NT2/D1 (cell line): Measurements from ENCODE around the gene SEL1L3.

Source experiments
- DNase-seq: peaks from one replicate; pipeline ENCODE4 v3.0.0-alpha.2; 2011; ENCODE audit warnings: low read depth, low spot score
- H3K27me3 ChIP-seq: 2 replicates; pipeline ENCODE4 v1.6.0; 2011; ENCODE audit warnings: mild to moderate bottlenecking; ENCODE audit not compliant: insufficient read length, insufficient read depth
- H3K36me3 ChIP-seq: 2 replicates; pipeline ENCODE4 v1.6.1; 2011; ENCODE audit warnings: mild to moderate bottlenecking, low read length, mixed read lengths; ENCODE audit not compliant: insufficient read depth, insufficient read length
- H3K4me1 ChIP-seq: 2 replicates; pipeline ENCODE4 v1.5.1; 2011; ENCODE audit not compliant: insufficient read depth, insufficient read length
- H3K4me3 ChIP-seq: 2 replicates; pipeline ENCODE4 v1.5.1; 2011; ENCODE audit warnings: low read depth; ENCODE audit not compliant: insufficient read length
- H3K9ac ChIP-seq: 2 replicates; pipeline ENCODE4 v1.6.0; 2011; ENCODE audit warnings: low read depth; ENCODE audit not compliant: insufficient read length
- H3K9me3 ChIP-seq: 2 replicates; pipeline ENCODE4 v1.5.1; 2011; ENCODE audit warnings: mild to moderate bottlenecking, low read length; ENCODE audit not compliant: insufficient read depth
- SUZ12 ChIP-seq: IDR thresholded peaks from 2 replicates; pipeline ENCODE4 v1.6.1; 2011; ENCODE audit not compliant: insufficient read length, insufficient read depth; ENCODE audit errors: extremely low read depth
- YY1 ChIP-seq: IDR thresholded peaks from 2 replicates; pipeline ENCODE4 v1.6.1; 2011; ENCODE audit not compliant: insufficient read length, insufficient read depth
- ZNF274 ChIP-seq: IDR thresholded peaks from 2 replicates; pipeline ENCODE4 v1.6.1; 2011; ENCODE audit warnings: mild to moderate bottlenecking, low read depth, low read length

SEL1L3 gene

DNA sequence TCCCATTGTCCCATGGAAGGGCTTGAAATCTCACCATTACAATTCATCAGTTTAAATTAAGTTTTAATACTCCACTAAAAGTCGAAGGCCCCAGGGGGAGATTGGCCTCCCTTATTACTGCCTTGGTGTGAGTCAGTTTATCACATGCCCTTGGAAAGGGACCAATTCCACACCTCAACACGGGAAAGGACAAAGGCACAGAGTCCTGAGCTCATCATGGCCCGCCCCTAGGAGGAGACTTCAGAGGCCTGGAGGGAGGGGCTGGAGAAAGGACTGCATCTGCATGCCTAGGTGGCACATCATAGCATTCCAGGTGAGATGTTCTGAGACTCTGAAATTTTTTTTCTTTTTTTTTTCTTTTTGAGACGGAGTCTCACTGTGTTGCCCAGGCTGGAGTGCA lies 2.8 kb upstream of the SEL1L3 start:
- Histone ChIP-seq H3K9ac (no peak overlapping the region), H3K4me1 (no peaks in the 10 kb centered on the region), H3K4me3 (no peak overlapping the region), H3K27me3 (peaks cover 41% of the 10 kb centered on the region), H3K36me3 (no peaks in the 10 kb centered on the region), H3K9me3 (no peaks in the 10 kb centered on the region)
- DNase-seq = no peak
- TF ChIP-seq ZNF274 = no peak
- no peak for TF ChIP-seq YY1
- TF ChIP-seq SUZ12 = no peak

DNA sequence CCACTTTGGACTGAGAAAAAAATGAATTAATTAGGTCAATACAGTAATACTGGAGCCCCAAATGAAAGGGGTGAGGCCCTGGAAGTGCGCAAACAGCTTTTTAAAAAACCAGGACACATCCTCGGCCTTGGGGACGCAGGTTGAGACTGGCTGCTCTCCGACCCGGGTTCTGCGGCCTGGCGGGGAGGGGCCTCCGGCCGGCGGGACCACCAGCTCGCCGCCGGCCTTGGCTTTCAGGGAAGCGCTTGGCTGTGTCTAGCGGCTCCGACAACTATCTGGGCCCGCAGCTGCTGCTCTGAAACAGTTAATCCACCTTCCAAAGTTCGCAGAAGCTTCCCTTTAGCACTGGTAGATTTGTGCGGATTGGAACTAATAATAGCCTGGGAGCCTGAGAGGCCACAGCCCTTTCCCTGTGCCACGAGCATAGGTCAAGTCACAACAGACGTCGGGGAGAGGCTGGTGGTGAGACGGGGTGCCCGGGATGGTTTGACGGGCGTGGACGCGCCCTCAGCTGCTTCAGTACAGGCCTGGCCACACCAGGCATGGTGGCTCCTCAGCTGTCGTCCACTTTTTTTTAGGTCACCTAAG lies 1.1 kb upstream of the SEL1L3 start:
- no peaks in the 10 kb centered on the region for H3K4me1 ChIP-seq
- H3K9me3 ChIP-seq = no peaks in the 10 kb centered on the region
- no peak for DNase-seq
- H3K4me3 ChIP-seq = peak overlapping the region; percentile 45
- no peak for TF ChIP-seq ZNF274
- TF ChIP-seq SUZ12 = no peak
- no peak for TF ChIP-seq YY1
- peaks cover 47% of the 10 kb centered on the region for H3K27me3 ChIP-seq
- no peak overlapping the region for H3K9ac ChIP-seq
- no peaks in the 10 kb centered on the region for H3K36me3 ChIP-seq

DNA sequence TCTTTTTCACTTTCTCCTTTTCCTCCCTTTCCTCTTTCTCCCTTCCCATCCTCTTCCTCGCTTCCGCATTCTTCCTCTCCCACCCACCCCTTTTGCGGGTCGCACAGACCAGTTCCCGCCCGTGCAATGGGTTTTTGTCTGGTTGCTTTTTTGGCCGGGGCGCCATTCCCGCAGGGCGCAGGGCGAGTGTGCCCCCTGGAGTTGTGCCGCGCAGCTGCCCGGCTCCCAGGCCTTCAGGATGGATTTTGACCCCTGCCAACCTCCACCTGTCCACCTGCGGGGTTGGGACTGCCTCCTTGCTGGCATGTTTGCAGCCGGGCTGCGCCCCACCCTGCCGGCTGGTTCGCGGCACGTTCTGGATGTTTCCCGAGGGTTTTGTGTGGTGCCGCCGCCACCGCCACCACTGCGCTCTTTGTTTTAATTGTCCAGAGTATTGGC lies 578 bp upstream of the SEL1L3 start:
- Histone ChIP-seq H3K36me3 (no peaks in the 10 kb centered on the region), H3K4me1 (no peaks in the 10 kb centered on the region), H3K4me3 (peak overlapping the region; percentile 45), H3K9ac (peak overlapping the region; percentile 69), H3K9me3 (no peaks in the 10 kb centered on the region), H3K27me3 (peaks cover 47% of the 10 kb centered on the region)
- TF ChIP-seq SUZ12 (no peak), ZNF274 (no peak), YY1 (no peak)
- DNase-seq = no peak

DNA sequence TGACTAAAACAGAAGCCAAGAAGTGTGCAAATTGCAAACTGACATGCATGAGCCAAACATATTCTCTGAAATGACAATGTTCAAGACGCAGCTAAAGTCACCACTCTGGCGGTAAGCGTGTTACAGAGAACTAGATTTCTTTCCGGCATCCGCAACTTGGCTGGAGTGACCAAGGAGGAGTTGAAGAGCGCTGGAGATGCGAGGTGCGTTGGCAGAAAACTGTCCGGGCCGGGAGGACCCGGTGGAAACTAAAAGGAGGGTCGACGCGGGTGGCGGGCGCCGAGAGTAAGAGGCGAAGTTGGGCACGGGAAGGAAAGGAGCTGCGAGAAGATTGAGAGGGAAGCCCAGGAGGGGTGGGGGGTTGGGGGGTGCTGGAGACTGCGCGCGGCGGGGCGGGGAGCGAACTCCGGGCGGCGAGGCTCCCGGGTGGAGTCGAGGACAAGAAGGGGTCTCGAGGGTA lies 807 bp downstream of the SEL1L3 start:
- H3K4me3 ChIP-seq = peak overlapping the region; percentile 63
- H3K36me3 ChIP-seq = no peaks in the 10 kb centered on the region
- no peaks in the 10 kb centered on the region for H3K9me3 ChIP-seq
- no peaks in the 10 kb centered on the region for H3K4me1 ChIP-seq
- no peak for DNase-seq
- peak overlapping the region; percentile 73 for H3K9ac ChIP-seq
- peaks cover 44% of the 10 kb centered on the region for H3K27me3 ChIP-seq
- TF ChIP-seq YY1 = no peak
- no peak for TF ChIP-seq SUZ12
- no peak for TF ChIP-seq ZNF274

DNA sequence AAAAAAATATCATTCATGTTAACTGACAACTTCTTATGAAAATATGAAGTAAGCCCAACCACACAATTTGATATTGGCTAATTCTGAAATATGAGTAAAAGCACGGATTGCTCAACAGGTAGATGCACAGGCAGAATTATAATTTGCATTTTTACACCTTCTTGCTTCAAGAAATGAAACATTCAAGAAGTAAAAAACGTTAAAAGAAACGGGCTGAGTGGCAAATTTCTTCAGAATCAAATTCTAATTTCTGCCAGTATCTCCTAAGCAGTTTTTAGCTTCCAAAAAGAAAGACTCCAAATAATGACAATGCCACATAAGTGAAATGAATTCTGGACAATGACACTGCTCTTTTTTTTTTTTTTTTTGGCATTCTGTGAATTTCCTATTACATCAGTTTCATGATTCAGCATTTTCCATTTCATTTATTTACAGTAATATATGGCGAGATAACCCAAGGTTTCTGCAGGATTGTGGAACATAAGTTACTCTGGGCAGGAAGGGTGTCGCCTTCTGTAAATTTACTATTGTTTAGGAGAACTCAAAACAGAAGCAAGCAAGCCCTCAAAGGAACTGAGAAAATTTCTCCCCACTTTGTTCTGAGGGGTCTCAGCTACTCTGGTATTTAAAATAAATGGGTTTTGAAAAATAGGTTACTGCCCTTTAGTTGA lies 1.4 kb downstream of the SEL1L3 start:
- TF ChIP-seq SUZ12 (no peak), YY1 (no peak), ZNF274 (no peak)
- Histone ChIP-seq H3K4me3 (peak overlapping the region; percentile 63), H3K9ac (peak overlapping the region; percentile 73), H3K9me3 (no peaks in the 10 kb centered on the region), H3K36me3 (no peaks in the 10 kb centered on the region), H3K27me3 (peaks cover 44% of the 10 kb centered on the region), H3K4me1 (no peaks in the 10 kb centered on the region)
- DNase-seq = no peak

DNA sequence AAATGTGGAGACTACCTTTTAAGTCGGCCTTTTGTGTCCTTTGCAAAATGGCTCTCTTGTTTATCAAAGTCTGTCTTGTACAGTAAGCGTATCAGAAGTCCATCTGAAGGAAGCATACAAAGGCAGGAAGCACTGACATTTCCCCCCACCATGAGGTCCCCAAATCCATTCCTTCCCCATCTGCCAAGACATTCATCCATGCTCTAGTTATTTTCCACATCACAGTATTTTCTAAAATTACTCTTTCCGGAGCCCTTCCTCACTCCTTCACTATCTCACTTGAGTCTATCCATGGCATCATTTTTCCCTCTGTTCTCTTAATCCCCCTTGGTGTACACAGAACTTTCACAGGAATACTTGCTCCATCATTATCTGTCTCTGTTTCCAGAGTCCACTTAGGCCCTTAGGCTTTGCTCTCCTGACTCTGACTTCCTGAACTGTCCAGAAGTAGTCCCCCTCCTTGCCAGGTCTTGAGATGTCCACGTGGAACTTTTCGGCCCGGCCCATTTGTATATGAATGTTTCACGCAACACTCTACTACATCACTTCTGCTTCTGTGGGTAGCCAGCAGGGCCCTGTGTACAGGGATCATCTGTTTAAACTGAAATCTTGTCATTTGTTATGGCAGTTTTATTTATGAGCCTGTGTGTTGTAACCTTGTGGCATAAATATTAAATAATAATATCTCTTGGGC lies 2.1 kb downstream of the SEL1L3 start:
- Histone ChIP-seq H3K9me3 (no peaks in the 10 kb centered on the region), H3K4me3 (no peak overlapping the region), H3K9ac (no peak overlapping the region), H3K4me1 (no peaks in the 10 kb centered on the region), H3K36me3 (no peaks in the 10 kb centered on the region), H3K27me3 (peaks cover 44% of the 10 kb centered on the region)
- TF ChIP-seq ZNF274 (no peak), YY1 (no peak), SUZ12 (no peak)
- no peak for DNase-seq

DNA sequence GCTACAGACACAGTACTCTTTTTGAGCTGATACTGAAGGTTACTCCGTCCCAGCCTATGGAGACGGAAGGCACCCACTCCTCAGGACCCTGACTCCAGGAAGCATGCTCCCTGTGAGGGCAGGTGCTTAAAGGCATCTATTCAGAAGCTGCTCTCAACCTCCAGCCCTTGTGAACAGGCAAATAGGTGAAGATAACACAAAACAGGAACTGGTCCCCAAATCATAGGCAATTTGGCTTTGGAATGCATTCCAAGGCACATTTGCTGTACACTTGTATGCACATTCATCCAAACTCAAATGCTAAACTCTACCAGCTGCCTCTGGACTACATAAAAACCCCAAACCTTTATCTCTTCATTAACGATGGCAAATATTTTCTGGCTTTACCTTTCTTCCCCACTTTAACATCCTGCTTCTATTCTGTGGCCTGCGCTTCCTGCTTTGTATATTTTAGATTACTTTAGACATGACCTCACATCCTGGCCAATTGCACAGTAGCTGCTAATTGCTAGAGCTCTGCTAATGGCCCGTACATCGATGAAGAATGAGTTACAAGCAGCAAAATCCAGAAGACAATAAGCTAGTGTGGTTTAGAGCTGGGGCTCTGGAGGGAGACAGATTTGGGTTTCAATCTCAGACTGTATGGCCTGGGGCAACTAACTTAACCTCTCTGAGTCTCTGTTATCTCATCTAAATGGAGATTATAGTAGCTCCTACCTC lies 3.2 kb downstream of the SEL1L3 start:
- DNase-seq = no peak
- H3K9ac ChIP-seq = no peak overlapping the region
- TF ChIP-seq SUZ12 = no peak
- TF ChIP-seq ZNF274 = no peak
- TF ChIP-seq YY1 = no peak
- peaks cover 33% of the 10 kb centered on the region for H3K27me3 ChIP-seq
- no peaks in the 10 kb centered on the region for H3K4me1 ChIP-seq
- no peak overlapping the region for H3K4me3 ChIP-seq
- no peaks in the 10 kb centered on the region for H3K9me3 ChIP-seq
- H3K36me3 ChIP-seq = no peaks in the 10 kb centered on the region
